ENCODE data around the gene PROB1. TPM values are rescaled to one million over a fixed set of nuclear protein-coding genes. Genes with fewer than 3 reads are reported as not detected.
A peak's percentile ranks its signal among the peaks of the same experiment; 100 is the strongest.

PROB1 gene
- total and polyA plus RNA-seq, 9 of the 15 experiments (the other 6 are each of a cell fraction or from before 2014, with no cell fraction given) = 0.01 to 1.8 (median 0.47) TPM

DNA sequence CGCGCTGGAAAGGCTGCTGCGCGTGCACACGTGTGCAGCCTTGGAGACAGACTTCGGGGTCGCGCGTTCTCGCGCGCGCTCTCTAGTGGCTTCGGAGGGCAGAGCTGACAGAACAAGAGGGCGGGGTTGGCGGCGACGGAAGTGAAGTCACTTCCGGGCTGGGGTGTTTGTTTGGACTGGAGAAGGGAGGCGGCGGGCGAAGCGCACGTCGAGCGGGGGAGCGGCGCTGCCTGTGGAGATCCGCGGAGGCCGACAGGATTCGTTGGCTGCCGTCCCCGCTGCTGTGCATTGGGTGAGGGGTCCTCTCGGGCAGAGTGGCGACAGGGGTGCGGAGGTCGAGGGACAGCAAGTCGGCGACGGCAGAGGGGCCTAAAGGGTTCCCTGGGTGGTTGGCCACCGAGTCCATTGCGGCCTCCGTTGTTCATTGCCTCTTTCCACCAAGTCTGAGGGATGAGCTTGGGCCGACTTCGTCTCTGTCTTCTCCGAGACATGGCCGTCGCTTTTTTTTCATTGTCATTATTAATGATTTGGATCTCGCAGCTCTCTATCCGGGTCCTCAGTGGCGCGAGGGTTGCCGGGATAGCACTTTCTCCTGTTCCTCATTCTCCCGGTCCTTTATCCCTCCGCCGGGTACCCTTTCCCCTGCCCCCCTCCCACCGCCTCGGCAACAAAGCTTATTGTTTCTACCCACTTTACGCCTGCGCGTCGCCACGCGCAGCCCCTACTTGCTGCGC, 53.0 kb downstream of the PROB1 start, which contains the start of gene PAIP2 (continued):
- TF ChIP-seq, protein P1, sequence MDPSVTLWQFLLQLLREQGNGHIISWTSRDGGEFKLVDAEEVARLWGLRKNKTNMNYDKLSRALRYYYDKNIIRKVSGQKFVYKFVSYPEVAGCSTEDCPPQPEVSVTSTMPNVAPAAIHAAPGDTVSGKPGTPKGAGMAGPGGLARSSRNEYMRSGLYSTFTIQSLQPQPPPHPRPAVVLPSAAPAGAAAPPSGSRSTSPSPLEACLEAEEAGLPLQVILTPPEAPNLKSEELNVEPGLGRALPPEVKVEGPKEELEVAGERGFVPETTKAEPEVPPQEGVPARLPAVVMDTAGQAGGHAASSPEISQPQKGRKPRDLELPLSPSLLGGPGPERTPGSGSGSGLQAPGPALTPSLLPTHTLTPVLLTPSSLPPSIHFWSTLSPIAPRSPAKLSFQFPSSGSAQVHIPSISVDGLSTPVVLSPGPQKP (CRISPR knock-in tag; IDR thresholded peaks at IDR 0.05) = no peak
- TF ChIP-seq ZBTB33 (CRISPR knock-in tag; IDR thresholded peaks at IDR 0.05) = peak; percentile 91
- TF ChIP-seq HNRNPK (IDR thresholded peaks at IDR 0.05; ENCODE audit: low read depth, low read length, poor library complexity, severe bottlenecking) = no peak
- no peak for TF ChIP-seq FOXM1 (IDR thresholded peaks at IDR 0.05; ENCODE audit: low read depth)
- peak; percentile 20; the same call in 1 of the 2 replicates for TF ChIP-seq FOXM1 (CRISPR knock-in tag; IDR thresholded peaks at IDR 0.05; ENCODE audit: low read depth)
- no peak for TF ChIP-seq TEAD4 (IDR thresholded peaks at IDR 0.05; ENCODE audit: low read length)
- no peak for TF ChIP-seq TEAD4 (CRISPR knock-in tag; IDR thresholded peaks at IDR 0.05; ENCODE audit: borderline replicate concordance)
- TF ChIP-seq TOE1 (IDR thresholded peaks at IDR 0.05; ENCODE audit: borderline replicate concordance) = peak; percentile 49; the same call in 1 of the 2 replicates
- peak; percentile 61; the same call in 1 of the 2 replicates for TF ChIP-seq TOE1 (CRISPR knock-in tag; IDR thresholded peaks at IDR 0.05; ENCODE audit: borderline replicate concordance, low read depth)
- TF ChIP-seq FOXK1 (CRISPR knock-in tag; IDR thresholded peaks at IDR 0.05; ENCODE audit: borderline replicate concordance) = peak; percentile 64; the same call in 1 of the 2 replicates
- TF ChIP-seq RAD21 (CRISPR knock-in tag; conservative IDR thresholded peaks at IDR 0.05 in 1 of 2, IDR thresholded peaks at IDR 0.05 in 1 of 2) = peak; percentile 36 to 55
- no peak for TF ChIP-seq SRSF9 (IDR thresholded peaks at IDR 0.05; ENCODE audit: borderline replicate concordance, low read depth, low read length)
- no peak for TF ChIP-seq KAT8 (IDR thresholded peaks at IDR 0.05; ENCODE audit: low read depth)
- TF ChIP-seq NFATC3 (IDR thresholded peaks at IDR 0.05) = no peak
- no peak for TF ChIP-seq TRIM28 (IDR thresholded peaks at IDR 0.05)
- 0 out of 2 replicates have a peak, but pooled peaks have one; percentile 80 for TF ChIP-seq BRD4 (IDR thresholded peaks at IDR 0.05)
- no peak for TF ChIP-seq HMG20B (CRISPR knock-in tag; IDR thresholded peaks at IDR 0.05)
- TF ChIP-seq RFX1 (IDR thresholded peaks at IDR 0.05) = peak; percentile 78
- peak; percentile 90; the same call in 1 of the 2 replicates for TF ChIP-seq FOXP1 (CRISPR knock-in tag; IDR thresholded peaks at IDR 0.05)
- TF ChIP-seq CBX3 (IDR thresholded peaks at IDR 0.05; ENCODE audit: borderline replicate concordance in 1 of 2, low read length in 2 of 2) = peak in 1 of 2 experiments; percentile 64; a peak in 1 of 3 replicates
- TF ChIP-seq BRF2 (IDR thresholded peaks at IDR 0.05; ENCODE audit: borderline replicate concordance, insufficient read depth, insufficient read length) = no peak
- TF ChIP-seq BCL6 (CRISPR knock-in tag; IDR thresholded peaks at IDR 0.05) = no peak
- peak; percentile 78; the same call in 1 of the 2 replicates for TF ChIP-seq MXI1 (IDR thresholded peaks at IDR 0.05; ENCODE audit: low read depth, low read length)
- TF ChIP-seq, protein P2, sequence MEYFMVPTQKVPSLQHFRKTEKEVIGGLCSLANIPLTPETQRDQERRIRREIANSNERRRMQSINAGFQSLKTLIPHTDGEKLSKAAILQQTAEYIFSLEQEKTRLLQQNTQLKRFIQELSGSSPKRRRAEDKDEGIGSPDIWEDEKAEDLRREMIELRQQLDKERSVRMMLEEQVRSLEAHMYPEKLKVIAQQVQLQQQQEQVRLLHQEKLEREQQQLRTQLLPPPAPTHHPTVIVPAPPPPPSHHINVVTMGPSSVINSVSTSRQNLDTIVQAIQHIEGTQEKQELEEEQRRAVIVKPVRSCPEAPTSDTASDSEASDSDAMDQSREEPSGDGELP (CRISPR knock-in tag; IDR thresholded peaks at IDR 0.05; ENCODE audit: borderline replicate concordance) = peak; percentile 91
